Suppressor macrophage treated with lipopolysaccharide for 1 hour (primary cell): ENCODE measurements around the gene PNPLA5.

Experiments
- DNase-seq, 3 donors: peaks; one replicate each; pipeline ENCODE4 v3.0.0-alpha.2; 2020 to 2022

Gene PNPLA5

GRCh38 chr22:43852573-43853327, 39.1 kb downstream of the PNPLA5 start:
- peak in 2 of 3 donors; percentile 29 to 40 for DNase-seq

GRCh38 chr22:43851979-43852307, 39.9 kb downstream of the PNPLA5 start:
- DNase-seq = no peak

- no peak for DNase-seq
Measured at GRCh38 chr22:43851058-43851978, 40.5 kb downstream of the PNPLA5 start.

- DNase-seq = no peak
Measured at GRCh38 chr22:43850529-43850928, 41.3 kb downstream of the PNPLA5 start.

GRCh38 chr22:43849731-43850130, 42.1 kb downstream of the PNPLA5 start:
- no peak for DNase-seq

- DNase-seq = no peak
Measured at GRCh38 chr22:43848366-43849171, 43.2 kb downstream of the PNPLA5 start.

- no peak for DNase-seq
Measured at GRCh38 chr22:43847376-43848289, 44.2 kb downstream of the PNPLA5 start.

GRCh38 chr22:43846966-43847365, 44.8 kb downstream of the PNPLA5 start:
- DNase-seq = no peak

GRCh38 chr22:43845981-43846380, 45.8 kb downstream of the PNPLA5 start:
- no peak for DNase-seq

GRCh38 chr22:43844560-43845545, 47.0 kb downstream of the PNPLA5 start:
- no peak for DNase-seq

GRCh38 chr22:43843783-43844530, 47.9 kb downstream of the PNPLA5 start:
- no peak for DNase-seq

- DNase-seq = no peak
Measured at GRCh38 chr22:43841742-43842141, 50.1 kb downstream of the PNPLA5 start.

- DNase-seq = no peak
Measured at GRCh38 chr22:43840851-43841250, 51.0 kb downstream of the PNPLA5 start.

GRCh38 chr22:43840431-43840830, 51.4 kb downstream of the PNPLA5 start:
- DNase-seq = no peak

- DNase-seq = no peak
Measured at GRCh38 chr22:43839781-43840180, 52.0 kb downstream of the PNPLA5 start.

- DNase-seq = no peak
Measured at GRCh38 chr22:43838571-43839307, 53.1 kb downstream of the PNPLA5 start.

GRCh38 chr22:43838161-43838560, 53.7 kb downstream of the PNPLA5 start:
- no peak for DNase-seq

GRCh38 chr22:43837666-43838065, 54.1 kb downstream of the PNPLA5 start:
- DNase-seq = no peak

GRCh38 chr22:43835736-43836135, 56.1 kb downstream of the PNPLA5 start:
- no peak for DNase-seq
